ENCODE data around the gene PARD3. TPM values are rescaled to one million over a fixed set of nuclear protein-coding genes. Genes with fewer than 3 reads are reported as not detected.

PARD3 gene
- polyA plus RNA-seq, 1 donor from 2014 or later, result 12.4 TPM

DNA sequence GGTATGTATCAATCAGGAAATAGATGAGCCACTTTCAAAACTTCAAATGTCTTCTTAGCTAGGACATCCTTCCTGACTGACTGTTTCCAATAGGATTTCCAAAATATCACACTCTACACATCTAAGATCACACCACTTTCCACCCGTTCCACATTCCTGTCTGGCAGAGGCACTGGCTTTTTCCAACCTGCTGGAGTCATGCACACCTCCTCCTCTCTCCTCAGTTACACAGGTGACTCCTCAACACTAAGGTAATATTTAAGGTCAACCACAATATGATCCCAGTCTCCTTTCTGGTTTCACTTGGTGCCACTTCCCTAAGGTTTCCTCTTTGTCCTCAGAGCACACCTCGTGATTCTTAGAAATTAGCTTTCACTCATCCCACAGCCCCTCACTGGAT is 196.5 kb downstream of the PARD3 start:
- Histone ChIP-seq H3K9ac (ENCODE audit: low read length) (no peak overlapping the region), H3K79me2 (replicated peaks; ENCODE audit: insufficient read depth, low read length) (peaks cover 6% of the 10 kb centered on the region)

DNA sequence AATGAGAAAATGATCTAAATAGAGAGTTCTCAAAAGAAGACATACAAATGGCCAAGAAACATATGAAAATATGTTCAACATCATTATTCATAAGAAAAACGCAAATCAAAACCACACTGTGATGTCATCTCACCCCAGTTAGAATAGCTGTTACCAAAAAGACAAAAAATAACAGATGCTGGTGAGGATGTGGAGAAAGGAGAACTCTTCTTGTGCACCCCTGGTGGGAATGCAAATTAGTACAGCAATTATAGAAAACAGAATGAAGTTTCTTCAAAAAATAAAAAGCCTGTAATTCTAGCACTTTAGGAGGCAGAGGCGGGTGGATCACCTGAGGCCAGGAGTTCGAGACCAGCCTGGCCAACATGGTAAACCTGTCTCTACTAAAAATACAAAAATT is 199.3 kb downstream of the PARD3 start:
- no peak overlapping the region for H3K4me3 ChIP-seq (ENCODE audit: low read length)
- H3K9me3 ChIP-seq (ENCODE audit: low read length), result no peaks in the 10 kb centered on the region
- no peak overlapping the region for H2AFZ ChIP-seq (ENCODE audit: low read depth, low read length)
- no peaks in the 10 kb centered on the region for H3K27me3 ChIP-seq (ENCODE audit: insufficient read depth, low read depth, low read length)
- H3K79me2 ChIP-seq (replicated peaks; ENCODE audit: insufficient read depth, low read length), result peaks cover 6% of the 10 kb centered on the region
- H4K20me1 ChIP-seq (ENCODE audit: insufficient read depth), result no peaks in the 10 kb centered on the region
- no peaks in the 10 kb centered on the region for H3K36me3 ChIP-seq (ENCODE audit: insufficient read depth, low read length)
- H3K9ac ChIP-seq (ENCODE audit: low read length), result no peak overlapping the region
- H3K27ac ChIP-seq (ENCODE audit: low read length), result no peak overlapping the region
- no peaks in the 10 kb centered on the region for H3F3A ChIP-seq (ENCODE audit: insufficient read depth, low read length, poor library complexity, severe bottlenecking)
- no peak overlapping the region for H3K4me2 ChIP-seq (ENCODE audit: low read length)
- H3K9me2 ChIP-seq (ENCODE audit: insufficient read depth, low read length), result no peaks in the 10 kb centered on the region
- no peak for TF ChIP-seq MXI1 (conservative IDR thresholded peaks at IDR 0.05; ENCODE audit: poor library complexity, severe bottlenecking)
- TF ChIP-seq EP300 (conservative IDR thresholded peaks at IDR 0.05; ENCODE audit: poor library complexity, severe bottlenecking), result no peak
- no peak for TF ChIP-seq EZH2 (IDR thresholded peaks at IDR 0.05; ENCODE audit: borderline replicate concordance, insufficient read depth, low read length, poor library complexity, severe bottlenecking)

More for the DNA sequence above, 196.5 kb downstream of the PARD3 start:
- TF ChIP-seq, protein P1, sequence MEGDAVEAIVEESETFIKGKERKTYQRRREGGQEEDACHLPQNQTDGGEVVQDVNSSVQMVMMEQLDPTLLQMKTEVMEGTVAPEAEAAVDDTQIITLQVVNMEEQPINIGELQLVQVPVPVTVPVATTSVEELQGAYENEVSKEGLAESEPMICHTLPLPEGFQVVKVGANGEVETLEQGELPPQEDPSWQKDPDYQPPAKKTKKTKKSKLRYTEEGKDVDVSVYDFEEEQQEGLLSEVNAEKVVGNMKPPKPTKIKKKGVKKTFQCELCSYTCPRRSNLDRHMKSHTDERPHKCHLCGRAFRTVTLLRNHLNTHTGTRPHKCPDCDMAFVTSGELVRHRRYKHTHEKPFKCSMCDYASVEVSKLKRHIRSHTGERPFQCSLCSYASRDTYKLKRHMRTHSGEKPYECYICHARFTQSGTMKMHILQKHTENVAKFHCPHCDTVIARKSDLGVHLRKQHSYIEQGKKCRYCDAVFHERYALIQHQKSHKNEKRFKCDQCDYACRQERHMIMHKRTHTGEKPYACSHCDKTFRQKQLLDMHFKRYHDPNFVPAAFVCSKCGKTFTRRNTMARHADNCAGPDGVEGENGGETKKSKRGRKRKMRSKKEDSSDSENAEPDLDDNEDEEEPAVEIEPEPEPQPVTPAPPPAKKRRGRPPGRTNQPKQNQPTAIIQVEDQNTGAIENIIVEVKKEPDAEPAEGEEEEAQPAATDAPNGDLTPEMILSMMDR (IDR thresholded peaks at IDR 0.05; ENCODE audit: poor library complexity, severe bottlenecking), result no peak
- TF ChIP-seq POLR2AphosphoS5 (IDR thresholded peaks at IDR 0.05) (no peak), TAF1 (IDR thresholded peaks at IDR 0.05; ENCODE audit: low read depth) (no peak), EZH2 (IDR thresholded peaks at IDR 0.05; ENCODE audit: borderline replicate concordance, insufficient read depth, low read length, poor library complexity, severe bottlenecking) (no peak), RAD21 (conservative IDR thresholded peaks at IDR 0.05) (no peak), SMC3 (conservative IDR thresholded peaks at IDR 0.05; ENCODE audit: poor library complexity) (no peak), MXI1 (conservative IDR thresholded peaks at IDR 0.05; ENCODE audit: poor library complexity, severe bottlenecking) (no peak), EP300 (conservative IDR thresholded peaks at IDR 0.05; ENCODE audit: poor library complexity, severe bottlenecking) (no peak)
- TF ChIP-seq, protein P2, sequence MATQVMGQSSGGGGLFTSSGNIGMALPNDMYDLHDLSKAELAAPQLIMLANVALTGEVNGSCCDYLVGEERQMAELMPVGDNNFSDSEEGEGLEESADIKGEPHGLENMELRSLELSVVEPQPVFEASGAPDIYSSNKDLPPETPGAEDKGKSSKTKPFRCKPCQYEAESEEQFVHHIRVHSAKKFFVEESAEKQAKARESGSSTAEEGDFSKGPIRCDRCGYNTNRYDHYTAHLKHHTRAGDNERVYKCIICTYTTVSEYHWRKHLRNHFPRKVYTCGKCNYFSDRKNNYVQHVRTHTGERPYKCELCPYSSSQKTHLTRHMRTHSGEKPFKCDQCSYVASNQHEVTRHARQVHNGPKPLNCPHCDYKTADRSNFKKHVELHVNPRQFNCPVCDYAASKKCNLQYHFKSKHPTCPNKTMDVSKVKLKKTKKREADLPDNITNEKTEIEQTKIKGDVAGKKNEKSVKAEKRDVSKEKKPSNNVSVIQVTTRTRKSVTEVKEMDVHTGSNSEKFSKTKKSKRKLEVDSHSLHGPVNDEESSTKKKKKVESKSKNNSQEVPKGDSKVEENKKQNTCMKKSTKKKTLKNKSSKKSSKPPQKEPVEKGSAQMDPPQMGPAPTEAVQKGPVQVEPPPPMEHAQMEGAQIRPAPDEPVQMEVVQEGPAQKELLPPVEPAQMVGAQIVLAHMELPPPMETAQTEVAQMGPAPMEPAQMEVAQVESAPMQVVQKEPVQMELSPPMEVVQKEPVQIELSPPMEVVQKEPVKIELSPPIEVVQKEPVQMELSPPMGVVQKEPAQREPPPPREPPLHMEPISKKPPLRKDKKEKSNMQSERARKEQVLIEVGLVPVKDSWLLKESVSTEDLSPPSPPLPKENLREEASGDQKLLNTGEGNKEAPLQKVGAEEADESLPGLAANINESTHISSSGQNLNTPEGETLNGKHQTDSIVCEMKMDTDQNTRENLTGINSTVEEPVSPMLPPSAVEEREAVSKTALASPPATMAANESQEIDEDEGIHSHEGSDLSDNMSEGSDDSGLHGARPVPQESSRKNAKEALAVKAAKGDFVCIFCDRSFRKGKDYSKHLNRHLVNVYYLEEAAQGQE (IDR thresholded peaks at IDR 0.05; ENCODE audit: borderline replicate concordance), result no peak
- H4K20me1 ChIP-seq (ENCODE audit: insufficient read depth), result no peaks in the 10 kb centered on the region
- H3K4me2 ChIP-seq (ENCODE audit: low read length), result no peak overlapping the region
- no peaks in the 10 kb centered on the region for H3K36me3 ChIP-seq (ENCODE audit: insufficient read depth, low read length)
- no peaks in the 10 kb centered on the region for H3K27me3 ChIP-seq (ENCODE audit: insufficient read depth, low read depth, low read length)
- no peaks in the 10 kb centered on the region for H3F3A ChIP-seq (ENCODE audit: insufficient read depth, low read length, poor library complexity, severe bottlenecking)
- no peak overlapping the region for H2AFZ ChIP-seq (ENCODE audit: low read depth, low read length)
- no peak overlapping the region for H3K4me3 ChIP-seq (ENCODE audit: low read length)
- no peak overlapping the region for H3K27ac ChIP-seq (ENCODE audit: low read length)
- no peaks in the 10 kb centered on the region for H3K9me3 ChIP-seq (ENCODE audit: low read length)
- H3K9me2 ChIP-seq (ENCODE audit: insufficient read depth, low read length), result no peaks in the 10 kb centered on the region
